ENCODE measurements around the gene TMEM42. TPM values are rescaled to one million over a fixed set of nuclear protein-coding genes. Genes with fewer than 3 reads are reported as not detected.
"Not testable (repeated sequence)": the region's sequence is repeated elsewhere in the genome, so short reads cannot be mapped to it uniquely, and the experiment has no call there.

TMEM42 gene
- total and polyA plus RNA-seq, 2 of the 8 experiments (the other 6 are each of a cell fraction or from before 2014, with no cell fraction given) = 11.2 to 41.4 TPM

DNA sequence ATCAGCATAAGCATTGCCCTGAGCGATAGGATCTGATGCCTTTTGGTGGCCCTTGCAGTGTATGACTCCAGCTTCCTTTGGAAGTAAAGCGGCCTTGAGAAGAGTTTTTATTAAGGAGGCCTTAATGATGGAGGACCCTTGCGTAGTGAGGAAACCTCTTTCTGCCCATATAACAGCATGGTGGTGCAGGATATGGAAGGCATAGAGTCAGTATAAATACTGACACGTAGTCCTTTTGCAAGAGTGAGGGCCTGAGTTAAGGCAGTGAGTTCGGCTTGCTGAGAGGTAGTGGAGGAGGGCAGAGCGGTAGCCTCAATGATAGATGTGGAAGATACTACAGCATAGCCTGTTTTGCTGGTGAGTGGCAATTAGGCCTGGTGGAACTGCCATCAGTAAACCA, 5.0 kb upstream of the TMEM42 start:
- H2BK20ac ChIP-seq (ENCODE audit: low read length); H4K8ac ChIP-seq (ENCODE audit: extremely low read depth, insufficient read depth, low read length); H4K5ac ChIP-seq (ENCODE audit: insufficient read length, low read depth, low read length); H3K18ac ChIP-seq (ENCODE audit: extremely low read depth, low read length); H3K27ac ChIP-seq (ENCODE audit: low read depth, low read length); H3K23me2 ChIP-seq (ENCODE audit: low read depth, low read length); H3K4ac ChIP-seq (replicated peaks; ENCODE audit: insufficient read length, low read depth, low read length); H3K79me1 ChIP-seq (ENCODE audit: low read depth, low read length); H2BK15ac ChIP-seq (ENCODE audit: low read length); H3K79me2 ChIP-seq (ENCODE audit: control insufficient read depth in 1 of 2, insufficient read depth in 2 of 2, low read length in 2 of 2); H3K27me3 ChIP-seq (replicated peaks in 1 of 4; ENCODE audit: control insufficient read depth in 3 of 4, extremely low read depth in 1 of 4, insufficient read depth in 3 of 4, low read length in 3 of 4); H4K20me1 ChIP-seq (replicated peaks in 1 of 2; ENCODE audit: control insufficient read depth in 1 of 2, insufficient read depth in 2 of 2, low read length in 2 of 2); H2AFZ ChIP-seq (ENCODE audit: low read length); H2BK120ac ChIP-seq (replicated peaks; ENCODE audit: low read depth, low read length); POLR2A ChIA-PET (ENCODE audit: partially characterized antibody); H3K56ac ChIP-seq (replicated peaks; ENCODE audit: insufficient read length, low read depth, low read length); H3K14ac ChIP-seq (ENCODE audit: insufficient read length); DNase-seq (ENCODE audit: low read depth in 1 of 2, low spot score in 2 of 2); FAIRE-seq; H2AK5ac ChIP-seq (ENCODE audit: low read depth, low read length); H3K9me3 ChIP-seq (ENCODE audit: insufficient read depth in 2 of 2, low read depth in 1 of 2, low read length in 1 of 2); H3K23ac ChIP-seq (ENCODE audit: insufficient read length); CTCF ChIA-PET (ENCODE audit: partially characterized antibody); H4K91ac ChIP-seq (replicated peaks; ENCODE audit: insufficient read length, low read length); H3K4me2 ChIP-seq (ENCODE audit: insufficient read depth in 1 of 2, low read depth in 2 of 2, low read length in 2 of 2); H2BK12ac ChIP-seq (ENCODE audit: low read depth, low read length); H3K4me3 ChIP-seq (ENCODE audit: extremely low read depth in 1 of 4, insufficient read depth in 2 of 4, low read depth in 3 of 4, low read length in 4 of 4); H3K9ac ChIP-seq (replicated peaks in 1 of 4; ENCODE audit: extremely low read depth in 1 of 4, low read depth in 3 of 4, low read length in 3 of 4); H2BK5ac ChIP-seq (ENCODE audit: low read depth, low read length); H3K4me1 ChIP-seq (replicated peaks in 1 of 4; ENCODE audit: control insufficient read depth in 3 of 4, insufficient read depth in 4 of 4, low read length in 3 of 4): not testable (repeated sequence)
- H3K36me3 ChIP-seq (ENCODE audit: control insufficient read depth in 2 of 4, insufficient read depth in 4 of 4, low read length in 3 of 4) = peaks cover 5 to 26% (median 16%) of the 10 kb centered on the region in 4 experiments; a peak in 7 of 8 replicates
- WGBS, 2 experiments (ENCODE audit: extremely low coverage in 1 of 2, insufficient coverage in 1 of 2, insufficient read length in 1 of 2, insufficient replicate concordance in 2 of 2, low coverage in 1 of 2, low lambda C conversion rate in 2 of 2, missing lambda C conversion rate in 1 of 2) = 94% methylated on average over 6 of the region's 6 CpGs; no CpG with 5 or more reads in 1 of the 2 experiments

All from H1 (cell line).